Measurements from ENCODE around the gene SLFN14.
A peak's percentile ranks its signal among the peaks of the same experiment; 100 is the strongest.
"Not testable (repeated sequence)": the region's sequence is repeated elsewhere in the genome, so short reads cannot be mapped to it uniquely, and the experiment has no call there.

Gene SLFN14

DNA sequence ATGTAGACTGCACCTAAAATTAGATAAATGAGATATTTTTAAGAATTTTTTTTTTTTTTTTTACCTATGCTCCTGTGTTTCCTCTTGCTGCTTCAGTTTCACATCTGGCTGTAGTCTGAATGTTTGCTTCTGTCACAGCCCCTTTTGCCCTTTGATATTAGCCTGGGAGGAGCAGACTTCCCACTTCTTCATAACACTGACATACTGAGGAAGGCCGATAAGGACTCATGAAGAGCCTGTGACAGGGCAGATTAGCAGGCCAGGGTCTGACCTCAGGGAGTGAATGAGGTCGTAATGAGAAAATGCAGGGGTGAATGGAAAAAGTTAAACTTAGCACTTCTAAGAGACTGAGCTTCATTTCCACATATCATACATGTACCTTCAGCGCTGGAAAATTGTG, at the start of gene SLFN14:
TSS of gene SLFN14 (minus strand) at position 117 of the 400 bp plus-strand sequence. CDS start 2,757 bp downstream, outside the sequence.
- DNase-seq: no peak

DNA sequence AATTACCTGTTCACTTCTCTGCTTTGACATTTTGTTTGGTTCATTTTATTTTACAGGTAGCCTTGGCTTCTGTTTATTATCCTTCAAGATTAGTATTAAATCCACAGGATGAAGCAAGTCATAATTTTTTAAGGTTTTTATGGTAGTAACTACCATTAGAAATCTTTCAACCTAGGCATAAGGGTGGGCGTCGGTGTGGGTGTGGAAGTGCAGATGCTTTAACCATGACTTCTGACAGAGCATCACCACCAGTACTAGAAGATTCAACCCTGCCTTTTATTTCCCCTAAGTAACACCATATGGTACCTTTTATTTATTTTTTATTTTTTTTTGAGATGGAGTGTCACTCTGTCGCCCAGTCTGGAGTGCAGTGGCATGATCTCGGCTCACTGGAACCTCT, 49.2 kb upstream of the SLFN14 start:
- DNase-seq: no peak

DNA sequence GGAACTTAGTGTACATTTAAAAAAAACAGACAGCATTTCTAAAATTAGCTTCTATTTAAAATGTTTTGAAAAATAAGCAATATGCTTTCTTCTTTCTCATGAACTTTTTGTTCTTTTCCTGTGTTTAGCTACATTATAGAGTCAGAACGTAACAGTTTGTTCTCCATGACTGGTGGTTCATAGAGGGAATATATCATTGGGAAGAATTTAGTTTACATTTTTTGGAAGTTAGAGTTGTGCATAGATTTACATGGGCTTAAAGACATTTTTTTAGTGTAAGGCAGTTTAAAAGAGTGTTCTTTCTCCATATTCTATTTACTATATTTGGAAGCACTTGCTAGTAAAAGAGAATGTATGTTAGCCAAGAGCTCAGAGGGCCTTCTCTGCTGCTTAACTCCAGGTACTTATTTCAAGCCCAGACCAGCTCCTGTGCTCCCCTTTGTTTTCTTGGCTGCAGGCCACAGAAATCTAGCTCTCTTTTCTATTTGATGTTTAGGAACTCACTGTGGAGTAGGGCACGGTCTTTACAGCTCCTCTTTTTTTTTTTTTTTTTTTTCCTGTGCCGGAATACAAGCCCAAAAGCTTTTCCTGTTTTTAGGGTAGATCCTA, 46.7 kb upstream of the SLFN14 start:
- no peak for DNase-seq

DNA sequence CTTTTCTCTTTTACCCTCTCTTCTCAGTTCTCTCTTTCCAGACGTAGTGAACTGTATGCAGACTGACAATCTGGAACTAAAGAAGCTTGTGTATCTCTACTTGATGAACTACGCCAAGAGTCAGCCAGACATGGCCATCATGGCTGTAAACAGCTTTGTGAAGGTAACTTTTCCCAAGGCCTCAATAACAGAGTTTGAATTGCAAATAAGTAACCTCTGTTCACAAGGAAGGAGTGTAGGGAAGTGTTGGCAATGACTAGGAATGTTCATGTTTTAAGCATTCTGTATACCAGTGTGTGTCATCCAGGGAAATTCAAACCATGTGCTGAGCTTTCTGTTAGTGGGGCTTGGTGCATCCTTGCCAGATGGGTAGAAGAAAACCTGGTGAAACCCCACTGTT, 45.1 kb upstream of the SLFN14 start:
- DNase-seq: no peak

DNA sequence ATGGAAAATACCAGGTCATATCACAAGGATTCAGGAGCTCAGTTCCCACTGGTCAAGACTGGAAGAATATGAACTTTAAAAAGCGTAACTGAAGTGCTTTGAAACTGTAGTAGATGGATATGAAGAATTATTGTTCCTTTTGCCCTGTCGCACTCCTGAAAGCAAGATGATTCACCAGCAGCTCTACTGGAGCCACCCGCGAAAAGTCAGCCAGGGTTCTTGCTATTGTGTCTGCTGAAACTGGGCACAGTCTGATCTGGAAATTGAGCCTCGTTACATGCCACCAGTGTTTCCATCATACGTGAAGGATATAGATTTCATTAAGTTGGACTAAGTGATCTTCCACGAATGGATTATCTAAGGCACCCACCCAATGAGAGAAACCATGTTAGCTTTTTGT, 43.1 kb upstream of the SLFN14 start:
- DNase-seq: no peak

DNA sequence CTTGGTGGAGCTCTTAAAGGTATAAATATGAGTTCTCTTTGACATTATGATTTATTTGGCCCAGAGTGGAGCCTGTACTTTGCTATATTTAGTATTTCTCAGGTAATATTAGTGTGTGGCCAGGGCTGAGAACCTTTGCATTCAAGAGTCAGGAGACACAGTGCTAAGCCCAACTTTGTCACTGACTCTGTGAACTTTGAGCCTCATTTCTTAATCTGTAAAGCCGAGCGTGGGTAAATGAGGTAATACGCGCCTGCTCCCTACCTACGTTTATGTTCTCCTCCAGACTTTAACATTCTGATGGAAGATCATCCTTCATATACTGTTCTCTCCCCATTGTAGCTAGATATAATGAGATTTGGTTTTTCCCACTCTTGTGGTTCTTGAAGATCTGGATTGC, 37.0 kb upstream of the SLFN14 start:
- no peak for DNase-seq

DNA sequence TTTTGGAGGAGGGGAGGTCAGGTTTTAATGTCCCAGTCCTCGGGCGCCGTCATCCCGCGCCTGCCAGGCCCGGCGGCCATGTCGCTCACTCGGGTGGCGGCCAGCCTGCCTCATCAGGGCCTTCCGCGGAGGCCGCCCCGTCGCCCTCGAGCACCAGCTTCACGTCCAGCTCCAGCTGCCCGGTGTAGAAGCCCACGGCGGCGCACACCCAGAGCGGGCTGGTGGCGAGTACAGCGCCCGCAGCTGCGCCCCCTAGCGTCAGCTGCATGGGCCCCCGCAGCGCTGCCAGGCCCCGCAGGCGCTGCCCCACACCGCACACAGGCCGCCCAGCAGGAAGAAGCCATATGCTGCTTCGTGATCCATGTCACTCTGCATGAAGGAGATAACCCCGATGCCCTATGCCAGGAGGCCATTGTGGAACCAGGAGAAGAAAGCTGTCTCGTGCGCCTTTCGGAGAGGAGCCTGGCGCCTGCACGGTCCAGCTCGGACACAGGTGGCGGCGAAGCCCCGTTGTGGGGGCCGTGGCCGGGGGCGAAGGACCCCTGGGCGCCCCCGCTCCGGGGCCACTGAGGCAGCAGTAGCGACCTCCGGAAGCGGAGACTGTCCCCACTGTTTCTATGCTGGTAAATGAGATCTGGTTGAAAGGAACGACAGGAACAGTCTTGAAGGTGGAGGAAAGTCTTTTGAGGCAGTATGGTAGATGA, 36.1 kb upstream of the SLFN14 start:
- no peak for DNase-seq

DNA sequence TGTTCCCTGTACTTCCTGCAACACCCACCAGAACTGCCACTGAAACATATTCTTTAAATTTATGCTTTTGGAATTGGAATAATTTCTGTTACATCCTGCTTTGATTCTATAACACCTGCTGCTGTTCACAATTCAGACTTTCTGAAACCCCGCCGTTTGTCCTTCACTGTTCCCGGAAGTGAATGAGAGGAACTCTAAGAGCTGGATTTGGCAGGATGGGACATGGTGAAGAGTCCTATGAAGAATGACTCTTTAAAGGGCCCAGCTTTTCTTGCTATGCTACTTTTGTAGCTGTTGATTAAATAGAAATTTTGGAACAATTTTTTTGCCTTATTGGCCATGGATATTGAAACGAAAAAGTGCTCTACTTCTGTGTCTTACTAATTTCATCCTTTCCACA, 35.5 kb upstream of the SLFN14 start:
- DNase-seq: no peak

DNA sequence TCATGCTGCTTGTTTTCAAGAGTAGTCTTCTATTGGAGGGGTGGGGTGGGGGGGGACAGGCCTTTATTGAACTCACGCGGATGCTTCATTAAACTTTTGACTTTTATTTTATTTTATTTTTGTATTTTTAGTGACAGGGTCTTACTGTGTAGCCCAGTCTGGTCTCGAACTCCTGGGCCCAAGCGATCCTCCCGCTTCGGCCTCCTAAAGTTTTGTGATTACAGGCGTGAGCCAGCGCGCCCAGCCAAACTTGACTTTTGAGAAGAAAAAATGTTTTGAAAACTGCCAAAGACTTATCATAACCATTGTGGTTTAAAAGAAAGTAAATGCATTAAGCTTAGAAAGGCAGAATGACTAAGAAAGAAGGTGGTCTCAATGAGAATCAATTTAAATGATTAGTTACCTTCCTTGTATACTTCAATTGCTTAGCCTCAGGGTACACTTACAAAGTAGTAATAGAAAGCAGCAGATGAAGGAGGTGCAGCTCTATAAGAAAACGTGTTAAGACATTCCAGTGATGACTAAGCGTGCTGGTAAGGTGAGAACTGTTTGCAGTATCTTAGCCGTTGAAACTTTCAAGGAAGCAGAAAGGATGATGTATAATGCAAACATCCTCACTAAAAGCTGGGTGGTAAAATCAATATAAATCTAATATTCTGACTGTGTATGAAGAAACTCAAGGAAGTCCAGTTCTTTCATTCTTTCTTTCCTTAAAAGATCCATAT, 27.7 kb upstream of the SLFN14 start:
- no peak for DNase-seq

DNA sequence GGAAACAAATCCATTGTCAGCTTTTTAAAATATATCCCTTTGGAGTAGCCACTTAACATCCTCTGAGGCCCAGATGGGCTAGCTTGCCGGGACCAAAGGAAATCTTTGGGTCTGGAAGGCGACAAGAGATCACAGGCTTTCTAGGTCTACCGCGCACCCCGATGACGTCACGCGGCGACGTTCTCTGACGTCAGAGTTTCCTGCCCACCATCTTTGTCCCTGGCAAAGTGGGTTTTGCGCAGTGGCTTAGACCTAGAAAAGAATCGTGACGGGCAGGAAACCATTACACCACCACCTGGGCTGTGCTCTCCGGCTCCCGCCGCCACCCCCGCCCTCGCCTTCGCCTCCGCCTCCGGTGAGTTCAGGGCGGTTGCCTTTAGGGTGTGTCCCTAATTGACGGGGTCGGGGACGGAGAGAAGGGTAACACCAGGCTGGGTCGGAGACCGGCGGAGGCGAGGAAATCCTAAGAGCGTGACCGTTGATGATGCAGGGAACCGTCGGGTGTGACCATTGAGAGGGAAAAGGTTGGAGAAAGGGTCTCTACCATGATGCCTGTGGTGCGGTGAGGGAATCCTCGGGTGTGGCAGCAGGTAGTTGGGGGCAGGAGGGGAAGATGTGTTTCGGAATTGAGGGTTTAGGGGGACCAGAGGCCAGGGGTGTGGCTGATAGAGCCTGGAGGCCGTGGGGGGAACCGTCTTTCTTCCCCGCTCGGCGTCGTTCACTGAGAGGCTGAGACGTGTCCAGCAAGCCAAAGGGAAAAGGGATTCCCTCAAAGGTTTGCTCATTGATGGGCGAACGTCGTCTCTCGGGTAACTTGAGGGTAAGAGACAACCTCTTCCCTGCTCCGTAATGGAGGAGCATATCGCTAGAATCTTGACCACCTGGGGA, 26.7 kb upstream of the SLFN14 start, which contains the start of gene AP2B1:
TSS of gene AP2B1 (plus strand) at position 249 of the 888 bp plus-strand sequence. CDS start 6,709 bp downstream, outside the sequence.
- DNase-seq: peak; percentile 97

DNA sequence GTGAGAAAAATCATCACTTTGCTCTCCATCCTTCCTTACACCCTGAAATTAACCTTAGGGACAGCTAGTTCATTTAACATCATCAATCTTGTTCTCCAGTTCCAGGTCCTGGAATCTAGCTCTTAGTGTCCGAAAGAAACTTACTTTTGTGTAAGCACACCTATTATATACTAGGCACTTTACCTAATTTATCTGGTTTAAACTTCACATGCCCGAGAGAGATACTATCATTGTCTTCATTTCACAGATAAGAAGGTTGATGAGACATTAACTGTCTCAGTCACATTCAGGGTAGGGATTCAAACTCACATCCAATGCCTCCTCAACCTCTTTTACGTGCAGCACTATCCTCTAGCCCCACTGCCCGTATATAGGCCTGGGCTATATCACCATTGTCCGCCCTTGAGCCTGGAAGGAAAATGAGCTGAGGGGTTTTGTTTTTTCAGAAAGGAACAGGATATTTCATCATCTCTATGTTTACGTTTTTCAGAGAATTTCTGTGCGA, 26.0 kb upstream of the SLFN14 start:
- DNase-seq: no peak

DNA sequence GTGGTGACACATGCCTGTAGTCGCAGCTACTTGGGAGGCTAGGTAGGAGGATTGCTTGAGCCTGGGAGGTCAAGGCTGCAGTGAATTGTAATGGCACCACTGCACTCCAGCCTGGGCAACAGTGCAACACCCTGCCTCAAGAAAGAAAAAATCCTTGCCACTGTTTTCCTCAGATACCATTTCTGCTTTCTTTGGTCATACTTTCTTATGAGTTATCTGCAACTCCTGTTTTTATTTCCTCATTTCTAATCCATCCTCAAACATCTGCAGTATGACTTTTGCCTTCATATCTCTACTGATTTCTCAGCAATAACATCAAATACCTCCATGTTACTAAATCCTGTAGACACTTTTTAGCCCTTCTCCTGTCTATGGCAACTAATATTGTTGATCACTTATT, 23.4 kb upstream of the SLFN14 start:
- no peak for DNase-seq

DNA sequence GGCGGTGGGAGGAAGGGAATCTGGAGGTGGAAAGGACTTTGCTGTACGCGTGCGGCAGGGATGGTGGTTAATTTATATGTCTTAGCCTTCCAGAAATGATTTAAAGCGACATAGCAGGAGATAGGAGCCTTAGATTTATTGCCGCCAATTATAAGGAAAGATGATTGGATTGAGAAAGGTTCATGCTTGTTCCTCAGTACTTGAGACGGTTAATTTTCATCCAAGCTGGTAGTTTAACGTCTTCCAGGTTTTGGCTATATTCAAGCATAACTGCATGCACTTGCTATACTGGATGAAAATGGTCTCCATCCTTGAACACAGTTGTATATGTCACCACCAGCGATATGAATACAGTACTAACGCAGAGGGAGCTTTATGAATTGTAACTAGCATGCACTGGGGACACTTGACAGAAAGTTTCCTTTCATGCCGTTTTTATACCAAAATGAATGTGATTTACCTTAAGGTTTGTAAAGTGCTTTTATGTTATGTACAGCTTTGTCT, 18.4 kb upstream of the SLFN14 start:
- DNase-seq: no peak

DNA sequence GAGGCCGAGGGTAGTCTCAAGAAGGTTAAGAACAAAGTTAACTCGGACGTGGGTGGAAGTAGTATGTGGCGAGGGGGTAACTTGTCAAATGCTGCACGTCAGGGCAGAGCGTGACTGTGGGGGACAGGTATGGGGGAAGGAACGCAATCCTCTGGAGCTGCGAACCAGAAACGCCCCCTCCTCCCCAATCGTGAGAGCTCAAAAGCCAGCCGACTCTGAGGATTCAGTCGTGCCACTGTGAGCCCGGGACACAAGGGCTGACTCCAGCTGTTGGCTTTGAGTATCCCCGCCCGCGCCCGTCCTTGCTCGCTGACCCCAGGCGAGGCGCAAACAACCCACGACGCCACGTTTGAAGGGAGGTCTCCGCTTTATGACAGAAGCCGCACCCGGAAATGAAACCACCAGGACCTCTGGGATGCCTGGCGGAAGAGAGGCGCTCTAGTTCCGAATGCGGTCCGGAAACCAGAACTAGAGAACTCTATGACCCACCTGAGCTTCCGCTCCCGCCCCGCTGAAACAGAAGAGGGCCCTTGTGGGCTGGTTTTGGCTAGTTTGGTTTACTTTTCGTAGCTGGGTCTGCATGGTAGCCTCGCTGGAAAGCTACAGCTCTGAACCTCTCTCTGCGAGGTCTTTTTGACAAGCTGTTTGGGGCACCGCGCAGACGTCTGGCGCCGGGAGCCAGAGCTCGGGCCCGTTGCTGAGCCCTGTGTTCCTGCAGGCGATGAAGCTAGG, 17.7 kb upstream of the SLFN14 start, which contains the start of gene PEX12:
TSS of gene PEX12 (minus strand) at position 375 of the 732 bp plus-strand sequence. CDS start 550 bp downstream, outside the sequence.
- peak; percentile 91 for DNase-seq

DNA sequence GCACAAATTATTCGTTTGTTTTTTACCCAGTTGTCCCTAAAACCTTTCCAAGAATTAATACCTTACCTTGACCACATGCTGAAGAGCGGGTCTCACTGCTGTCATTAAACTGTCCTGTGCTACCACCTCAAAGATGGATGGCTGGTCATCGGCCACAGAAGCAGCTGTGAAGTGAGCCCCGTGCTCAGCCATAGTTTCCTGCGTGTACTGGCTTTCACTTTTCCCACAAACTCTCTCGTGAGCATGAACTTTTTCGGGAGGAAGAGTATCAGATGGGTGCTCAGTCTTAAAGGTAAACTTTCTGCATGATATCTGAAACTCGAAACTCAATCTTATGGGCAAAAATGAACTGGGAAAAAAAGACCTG, 17.2 kb upstream of the SLFN14 start:
- DNase-seq: no peak

DNA sequence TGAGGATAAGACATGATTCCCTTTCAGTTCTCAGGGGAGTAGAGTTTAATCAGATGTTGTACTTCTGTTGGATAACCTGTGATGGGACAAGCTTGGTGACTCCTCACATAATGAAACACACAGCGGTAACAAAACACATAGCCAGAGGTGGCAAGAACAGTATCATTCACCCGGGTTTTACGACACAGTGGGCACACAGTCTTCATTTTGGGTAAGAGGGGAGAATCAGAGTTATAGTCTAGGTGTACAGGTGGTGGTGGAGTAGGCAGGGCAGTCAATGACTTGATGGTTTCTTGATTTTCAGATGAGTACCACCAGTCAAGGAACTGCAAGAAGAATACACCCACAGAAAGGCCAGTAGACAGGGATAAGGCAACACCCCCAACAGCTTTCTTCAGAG, 15.1 kb upstream of the SLFN14 start:
- no peak for DNase-seq

DNA sequence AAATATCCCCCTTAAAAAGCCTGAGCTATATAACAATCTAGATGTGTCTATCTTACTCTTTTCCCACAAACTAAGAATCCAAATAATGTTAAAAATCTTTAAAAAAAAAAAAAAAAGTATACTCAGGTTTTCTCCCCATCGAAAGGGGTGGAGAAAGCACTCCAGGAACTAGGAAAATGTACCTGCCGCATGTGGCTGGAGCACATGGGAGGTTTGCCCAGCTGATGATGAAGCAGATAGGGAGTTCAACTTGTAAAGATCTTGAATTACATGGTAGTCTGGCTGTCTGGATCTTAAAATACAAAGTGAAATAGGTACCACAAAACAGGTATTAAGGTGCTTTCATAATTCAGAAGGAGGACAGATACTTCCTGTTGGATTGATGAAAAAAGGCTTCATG, 8.8 kb upstream of the SLFN14 start:
- DNase-seq: no peak

DNA sequence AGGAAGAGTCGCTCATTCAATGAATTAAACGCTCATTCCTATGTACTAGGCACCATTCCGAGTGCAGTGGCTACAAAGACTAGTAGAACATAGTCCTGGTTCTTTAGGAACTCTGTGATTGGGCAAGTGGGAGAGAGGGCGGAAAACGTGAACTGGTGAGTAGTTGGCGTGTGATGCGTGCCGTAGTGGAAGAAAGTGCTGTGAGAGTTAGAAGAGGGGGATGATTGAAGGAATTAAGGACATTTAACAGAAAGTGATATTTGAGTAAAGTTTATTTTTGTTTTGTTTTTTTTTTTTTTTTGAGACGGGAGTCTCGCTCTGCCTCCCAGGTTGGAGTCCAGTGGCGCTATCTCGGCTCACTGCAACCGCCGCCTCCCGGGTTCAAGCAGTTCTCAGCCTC, 7.9 kb upstream of the SLFN14 start:
- DNase-seq: no peak

DNA sequence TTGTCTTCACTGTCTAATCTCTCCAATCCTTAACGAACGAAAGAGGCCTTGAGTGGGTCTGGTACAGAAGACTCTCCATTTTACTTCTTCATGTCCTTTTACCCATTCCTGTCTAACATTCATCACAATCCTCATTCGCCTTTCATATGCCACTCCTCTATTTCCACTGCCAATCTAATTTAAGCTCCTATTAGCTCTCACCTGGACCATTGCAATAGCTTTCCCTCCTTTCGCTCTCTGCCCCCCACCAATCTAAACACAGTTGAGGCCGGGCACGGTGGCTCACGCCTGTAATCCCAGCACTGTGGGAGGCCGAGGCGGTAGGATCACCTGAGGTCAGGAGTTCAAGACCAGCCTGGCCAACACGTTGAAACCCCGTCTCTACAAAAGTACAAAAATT, 6.3 kb upstream of the SLFN14 start:
- no peak for DNase-seq

DNA sequence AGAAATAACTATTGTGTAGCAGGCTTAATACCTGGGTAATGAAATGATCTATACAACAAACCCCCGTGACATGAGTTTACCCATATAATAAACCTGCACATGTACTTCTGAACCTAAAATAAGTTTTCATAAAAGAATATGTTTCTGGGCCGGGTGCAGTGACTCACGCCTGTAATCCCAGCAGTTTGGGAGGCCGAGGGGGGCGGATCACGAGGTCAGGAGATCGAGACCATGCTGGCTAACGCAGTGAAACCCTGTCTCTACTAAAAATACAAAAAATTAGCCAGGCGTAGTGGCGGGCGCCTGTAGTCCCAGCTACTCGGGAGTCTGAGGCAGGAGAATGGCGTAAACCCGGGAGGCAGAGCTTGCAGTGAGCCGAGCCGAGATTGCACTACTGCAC, 2.6 kb upstream of the SLFN14 start:
- DNase-seq: not testable (repeated sequence)

DNA sequence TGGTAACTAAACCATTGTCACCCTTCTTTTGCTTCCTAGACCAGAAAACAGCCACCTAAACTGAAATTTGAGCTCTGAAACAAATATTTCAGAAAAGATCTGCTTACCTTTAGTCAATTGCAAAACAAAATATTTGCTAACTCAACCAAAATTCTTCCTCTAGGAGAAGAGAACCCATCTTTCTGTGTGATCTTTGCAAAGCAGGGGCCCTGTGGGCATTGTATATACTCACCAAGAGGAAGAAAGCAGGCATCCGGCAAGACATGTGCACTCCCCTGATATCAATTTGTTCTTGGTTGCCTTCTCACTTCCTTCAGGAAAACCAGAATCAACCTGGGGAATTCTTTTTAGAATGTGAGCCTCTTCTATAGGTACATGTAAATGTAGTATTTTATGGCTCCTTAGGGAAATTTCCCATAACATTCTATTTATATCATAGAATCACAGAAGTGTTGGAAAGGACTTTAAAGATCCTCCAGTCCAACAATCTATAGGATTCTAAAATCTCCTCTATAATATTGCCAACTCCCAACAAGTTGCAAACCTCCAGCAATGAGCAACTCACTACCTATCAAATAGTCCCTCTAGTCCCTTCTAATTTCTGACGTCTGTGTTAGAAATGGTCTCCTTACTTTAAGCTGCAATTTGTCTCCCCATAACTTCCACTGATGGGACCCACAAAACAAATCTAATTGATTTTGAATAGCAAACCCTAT, 966 bp downstream of the SLFN14 start:
- DNase-seq: no peak

Measured in CD4-positive, alpha-beta T cell treated with Interferon gamma for 1 hour (primary cell).